GM19351 (cell line): ENCODE data around the gene ZNF568.

ENCODE experiments used
- ATAC-seq: cut with Tn5 transposase; IDR thresholded peaks from one replicate; pipeline ENCODE4 v1.9.1; 2021; ENCODE audit warnings: mild to moderate bottlenecking, moderate library complexity; ENCODE audit not compliant: unreplicated experiment

ZNF568 gene

GRCh38 chr19:36915992-36916830 is at the start of gene ZNF568, which contains the start of gene ZNF829:
Gene ZNF568 (plus strand): TSS chr19:36916332. CDS start chr19:36922771, 6,439 bp downstream.
Gene ZNF829 (minus strand): TSS chr19:36916291. CDS start chr19:36915167, 1,124 bp downstream.
- ATAC-seq = peak; percentile 97

GRCh38 chr19:36876993-36877938 is 38.9 kb upstream of the ZNF568 start:
- no peak for ATAC-seq

- ATAC-seq = no peak
These were observed 24.3 kb upstream of the ZNF568 start for GRCh38 chr19:36891768-36892357.

GRCh38 chr19:36894849-36895383 is 21.2 kb upstream of the ZNF568 start:
- no peak for ATAC-seq

- no peak for ATAC-seq
These were observed 17.7 kb upstream of the ZNF568 start for GRCh38 chr19:36898422-36898821.

- ATAC-seq = no peak
These were observed 859 bp downstream of the ZNF568 start for GRCh38 chr19:36916991-36917390.

GRCh38 chr19:36918090-36918489 is 2.0 kb downstream of the ZNF568 start:
- ATAC-seq = no peak

GRCh38 chr19:36931684-36932083 is 15.6 kb downstream of the ZNF568 start:
- no peak for ATAC-seq

GRCh38 chr19:36939153-36939552 is 23.0 kb downstream of the ZNF568 start:
- no peak for ATAC-seq

GRCh38 chr19:36950335-36951119 is 34.4 kb downstream of the ZNF568 start:
- ATAC-seq = no peak

- no peak for ATAC-seq
These were observed 46.2 kb downstream of the ZNF568 start for GRCh38 chr19:36962346-36962745.

- no peak for ATAC-seq
These were observed 47.1 kb downstream of the ZNF568 start for GRCh38 chr19:36963280-36963679.

GRCh38 chr19:36972571-36972970 is 56.4 kb downstream of the ZNF568 start:
- no peak for ATAC-seq

GRCh38 chr19:36973021-36973843 is 57.1 kb downstream of the ZNF568 start:
- no peak for ATAC-seq

GRCh38 chr19:36973844-36974195 is 57.7 kb downstream of the ZNF568 start:
- no peak for ATAC-seq

GRCh38 chr19:36986131-36986530 is 70.0 kb downstream of the ZNF568 start:
- no peak for ATAC-seq

- ATAC-seq = no peak
These were observed 70.5 kb downstream of the ZNF568 start for GRCh38 chr19:36986601-36987000.

GRCh38 chr19:36987091-36987490 is 71.0 kb downstream of the ZNF568 start:
- no peak for ATAC-seq

GRCh38 chr19:36997152-36997842 is 81.2 kb downstream of the ZNF568 start:
- ATAC-seq = no peak
